ENCODE measurements around the gene WFS1. TPM values are rescaled to one million over a fixed set of nuclear protein-coding genes. Genes with fewer than 3 reads are reported as not detected.

WFS1 gene
- polyA plus RNA-seq, 4 donors: 4.1 to 35.1 (median 12.2) TPM

GRCh38 chr4:6226506-6226905 is 43.1 kb upstream of the WFS1 start:
- DNase-seq: no peak
- peaks cover 0 to 18% (median 12%) of the 10 kb centered on the region in 3 donors for H3K27me3 ChIP-seq (ENCODE audit: control insufficient read depth in 3 of 3, insufficient read depth in 3 of 3, low read length in 3 of 3)
- 83 to 91% (median 88%) methylated on average over 7 of the region's 7 CpGs for WGBS, 3 donors
- H3K4me3 ChIP-seq (ENCODE audit: low read depth in 1 of 3, low read length in 3 of 3): no peak overlapping the region
- H3K36me3 ChIP-seq (ENCODE audit: control insufficient read depth in 3 of 3, insufficient read depth in 2 of 3, low read depth in 1 of 3, low read length in 3 of 3): no peaks in the 10 kb centered on the region
- no peak for FAIRE-seq
- H3K27ac ChIP-seq (ENCODE audit: low read depth in 1 of 3, low read length in 2 of 3): no peak overlapping the region
- peaks cover 0 to 8% of the 10 kb centered on the region in 2 donors for H3K9me3 ChIP-seq (ENCODE audit: control insufficient read depth in 2 of 2, insufficient read depth in 1 of 2, low read depth in 1 of 2, low read length in 1 of 2)
- H3K4me1 ChIP-seq (ENCODE audit: control insufficient read depth in 3 of 3, insufficient read depth in 2 of 3, low read depth in 1 of 3, low read length in 2 of 3): no peaks in the 10 kb centered on the region

- no peak for DNase-seq
- H3K36me3 ChIP-seq (ENCODE audit: control insufficient read depth in 3 of 3, insufficient read depth in 2 of 3, low read depth in 1 of 3, low read length in 3 of 3): no peaks in the 10 kb centered on the region
- no peak for FAIRE-seq
- peaks cover 0 to 3% of the 10 kb centered on the region in 2 donors for H3K9me3 ChIP-seq (ENCODE audit: control insufficient read depth in 2 of 2, insufficient read depth in 1 of 2, low read depth in 1 of 2, low read length in 1 of 2)
- no peaks in the 10 kb centered on the region for H3K4me1 ChIP-seq (ENCODE audit: control insufficient read depth in 3 of 3, insufficient read depth in 2 of 3, low read depth in 1 of 3, low read length in 2 of 3)
- H3K4me3 ChIP-seq (ENCODE audit: low read depth in 1 of 3, low read length in 3 of 3): no peak overlapping the region
- H3K27me3 ChIP-seq (ENCODE audit: control insufficient read depth in 3 of 3, insufficient read depth in 3 of 3, low read length in 3 of 3): peaks cover 0 to 13% (median 8%) of the 10 kb centered on the region in 3 donors
- 63 to 68% (median 65%) methylated on average over 12 of the region's 12 CpGs for WGBS, 3 donors
- no peak overlapping the region for H3K27ac ChIP-seq (ENCODE audit: low read depth in 1 of 3, low read length in 2 of 3)
Observed at GRCh38 chr4:6227412-6228157, 42.1 kb upstream of the WFS1 start.

DNA sequence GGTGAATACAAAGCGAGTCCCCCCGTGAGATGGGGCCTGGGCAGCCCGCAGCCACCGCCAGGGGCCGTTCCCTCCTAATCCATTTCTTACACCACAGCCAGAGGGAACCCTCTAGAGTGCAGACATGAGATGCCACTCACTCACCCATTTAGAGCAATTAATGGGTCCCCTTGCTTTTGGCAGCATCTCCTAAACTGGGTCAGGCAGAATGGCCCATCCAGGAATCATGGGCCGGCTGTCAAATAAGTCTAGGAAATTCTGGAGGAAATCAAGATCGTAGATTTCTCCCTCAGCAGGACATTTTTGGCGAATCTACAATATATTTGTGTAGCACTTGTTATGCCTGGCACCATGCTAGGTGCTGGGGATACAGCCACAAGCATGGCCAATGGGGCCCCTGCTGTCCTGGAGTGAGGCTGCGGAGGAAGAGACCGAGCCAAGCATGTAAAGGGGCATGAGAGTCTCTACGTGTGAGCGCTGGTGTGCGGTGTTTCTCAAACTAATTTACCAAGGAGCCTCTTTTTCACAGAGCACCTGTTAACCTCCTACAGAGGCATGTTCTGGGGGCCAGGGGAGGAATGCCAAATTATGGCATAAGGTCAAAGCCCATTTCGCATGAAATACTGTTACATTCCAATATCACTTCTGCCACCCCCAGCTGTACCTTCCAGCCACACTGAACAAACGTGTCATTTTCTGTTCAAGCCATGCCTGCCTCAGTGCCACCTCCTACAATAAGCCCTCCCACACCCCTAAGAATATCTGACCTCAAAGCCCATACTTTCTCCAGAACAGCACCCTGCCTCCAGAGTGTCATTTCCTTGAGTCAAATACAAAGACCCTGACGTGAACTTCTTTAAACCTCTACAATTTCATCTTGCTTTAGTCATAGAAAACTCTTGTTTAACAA is 41.2 kb upstream of the WFS1 start:
- Histone ChIP-seq H3K4me1 (ENCODE audit: control insufficient read depth in 3 of 3, insufficient read depth in 2 of 3, low read depth in 1 of 3, low read length in 2 of 3) (no peaks in the 10 kb centered on the region), H3K9me3 (ENCODE audit: control insufficient read depth in 2 of 2, insufficient read depth in 1 of 2, low read depth in 1 of 2, low read length in 1 of 2) (no peaks in the 10 kb centered on the region), H3K36me3 (ENCODE audit: control insufficient read depth in 3 of 3, insufficient read depth in 2 of 3, low read depth in 1 of 3, low read length in 3 of 3) (no peaks in the 10 kb centered on the region), H3K27ac (ENCODE audit: low read depth in 1 of 3, low read length in 2 of 3) (no peak overlapping the region), H3K27me3 (ENCODE audit: control insufficient read depth in 3 of 3, insufficient read depth in 3 of 3, low read length in 3 of 3) (peaks cover 0 to 8% (median 2%) of the 10 kb centered on the region in 3 donors), H3K4me3 (ENCODE audit: low read depth in 1 of 3, low read length in 3 of 3) (no peak overlapping the region)
- WGBS, 3 donors: 77 to 79% (median 79%) methylated on average over 16 of the region's 16 CpGs
- DNase-seq (no peak), FAIRE-seq (no peak)

GRCh38 chr4:6229095-6229494 is 40.6 kb upstream of the WFS1 start:
- 47 to 52% (median 50%) methylated on average over 7 of the region's 7 CpGs for WGBS, 3 donors
- Histone ChIP-seq H3K9me3 (ENCODE audit: control insufficient read depth in 2 of 2, insufficient read depth in 1 of 2, low read depth in 1 of 2, low read length in 1 of 2) (no peaks in the 10 kb centered on the region), H3K36me3 (ENCODE audit: control insufficient read depth in 3 of 3, insufficient read depth in 2 of 3, low read depth in 1 of 3, low read length in 3 of 3) (no peaks in the 10 kb centered on the region), H3K27ac (ENCODE audit: low read depth in 1 of 3, low read length in 2 of 3) (no peak overlapping the region), H3K4me3 (ENCODE audit: low read depth in 1 of 3, low read length in 3 of 3) (no peak overlapping the region), H3K4me1 (ENCODE audit: control insufficient read depth in 3 of 3, insufficient read depth in 2 of 3, low read depth in 1 of 3, low read length in 2 of 3) (no peaks in the 10 kb centered on the region), H3K27me3 (ENCODE audit: control insufficient read depth in 3 of 3, insufficient read depth in 3 of 3, low read length in 3 of 3) (peaks cover 0 to 6% (median 2%) of the 10 kb centered on the region in 3 donors)
- FAIRE-seq: no peak
- DNase-seq: no peak

DNA sequence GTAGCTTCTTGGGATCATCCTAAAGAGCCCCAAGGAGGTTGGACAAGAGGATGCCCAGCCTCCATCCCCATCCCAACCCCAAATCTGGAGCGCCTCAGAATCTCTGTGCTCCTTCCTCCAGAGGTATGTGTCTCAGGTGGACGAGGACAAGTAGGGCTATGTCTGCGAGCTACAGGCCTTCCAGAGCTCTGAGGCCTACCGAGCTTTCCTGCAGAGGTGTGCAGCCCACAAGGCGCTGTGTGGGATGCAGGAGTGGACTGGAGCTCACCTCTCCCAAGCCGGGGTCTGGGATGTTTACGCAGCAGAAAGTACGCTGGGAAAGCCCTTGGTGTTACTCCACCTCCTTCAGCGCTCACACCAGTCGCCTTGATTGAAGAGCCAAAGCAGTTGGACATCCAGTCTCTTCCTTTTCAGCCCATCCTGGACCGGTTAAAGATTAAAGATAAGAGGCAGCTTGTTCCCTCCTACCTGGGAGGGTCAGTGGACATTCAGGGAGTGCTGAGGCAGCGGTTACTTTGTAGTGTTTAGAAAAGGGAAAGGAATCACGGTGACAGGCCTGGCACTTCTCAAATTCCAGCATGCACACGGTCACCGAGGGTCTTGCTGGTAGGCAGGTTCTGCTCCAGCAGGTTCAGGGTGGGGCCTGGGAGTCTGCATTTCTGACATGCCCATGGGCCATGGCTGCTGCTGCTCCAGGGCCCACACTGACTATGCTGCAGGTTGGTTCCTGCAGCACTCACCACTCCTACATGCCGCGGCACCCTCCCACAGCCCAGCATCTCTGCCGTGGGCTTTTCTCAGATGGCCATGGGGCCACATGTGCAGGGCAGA is 39.8 kb upstream of the WFS1 start:
- no peaks in the 10 kb centered on the region for H3K4me1 ChIP-seq (ENCODE audit: control insufficient read depth in 3 of 3, insufficient read depth in 2 of 3, low read depth in 1 of 3, low read length in 2 of 3)
- no peak overlapping the region for H3K27ac ChIP-seq (ENCODE audit: low read depth in 1 of 3, low read length in 2 of 3)
- FAIRE-seq (no peak), DNase-seq (no peak)
- no peak overlapping the region for H3K4me3 ChIP-seq (ENCODE audit: low read depth in 1 of 3, low read length in 3 of 3)
- no peaks in the 10 kb centered on the region for H3K36me3 ChIP-seq (ENCODE audit: control insufficient read depth in 3 of 3, insufficient read depth in 2 of 3, low read depth in 1 of 3, low read length in 3 of 3)
- peaks cover 0 to 6% (median 2%) of the 10 kb centered on the region in 3 donors for H3K27me3 ChIP-seq (ENCODE audit: control insufficient read depth in 3 of 3, insufficient read depth in 3 of 3, low read length in 3 of 3)
- WGBS, 3 donors: 56 to 72% (median 58%) methylated on average over 18 of the region's 18 CpGs
- H3K9me3 ChIP-seq (ENCODE audit: control insufficient read depth in 2 of 2, insufficient read depth in 1 of 2, low read depth in 1 of 2, low read length in 1 of 2): no peaks in the 10 kb centered on the region

GRCh38 chr4:6230502-6230785 is 39.2 kb upstream of the WFS1 start:
- peaks cover 0 to 3% (median 0%) of the 10 kb centered on the region in 3 donors for H3K27me3 ChIP-seq (ENCODE audit: control insufficient read depth in 3 of 3, insufficient read depth in 3 of 3, low read length in 3 of 3)
- DNase-seq (no peak), FAIRE-seq (no peak)
- 56 to 61% (median 58%) methylated on average over 3 of the region's 3 CpGs for WGBS, 3 donors
- no peak overlapping the region for H3K27ac ChIP-seq (ENCODE audit: low read depth in 1 of 3, low read length in 2 of 3)
- H3K4me1 ChIP-seq (ENCODE audit: control insufficient read depth in 3 of 3, insufficient read depth in 2 of 3, low read depth in 1 of 3, low read length in 2 of 3): no peaks in the 10 kb centered on the region
- no peaks in the 10 kb centered on the region for H3K36me3 ChIP-seq (ENCODE audit: control insufficient read depth in 3 of 3, insufficient read depth in 2 of 3, low read depth in 1 of 3, low read length in 3 of 3)
- no peak overlapping the region for H3K4me3 ChIP-seq (ENCODE audit: low read depth in 1 of 3, low read length in 3 of 3)
- H3K9me3 ChIP-seq (ENCODE audit: control insufficient read depth in 2 of 2, insufficient read depth in 1 of 2, low read depth in 1 of 2, low read length in 1 of 2): no peaks in the 10 kb centered on the region

DNA sequence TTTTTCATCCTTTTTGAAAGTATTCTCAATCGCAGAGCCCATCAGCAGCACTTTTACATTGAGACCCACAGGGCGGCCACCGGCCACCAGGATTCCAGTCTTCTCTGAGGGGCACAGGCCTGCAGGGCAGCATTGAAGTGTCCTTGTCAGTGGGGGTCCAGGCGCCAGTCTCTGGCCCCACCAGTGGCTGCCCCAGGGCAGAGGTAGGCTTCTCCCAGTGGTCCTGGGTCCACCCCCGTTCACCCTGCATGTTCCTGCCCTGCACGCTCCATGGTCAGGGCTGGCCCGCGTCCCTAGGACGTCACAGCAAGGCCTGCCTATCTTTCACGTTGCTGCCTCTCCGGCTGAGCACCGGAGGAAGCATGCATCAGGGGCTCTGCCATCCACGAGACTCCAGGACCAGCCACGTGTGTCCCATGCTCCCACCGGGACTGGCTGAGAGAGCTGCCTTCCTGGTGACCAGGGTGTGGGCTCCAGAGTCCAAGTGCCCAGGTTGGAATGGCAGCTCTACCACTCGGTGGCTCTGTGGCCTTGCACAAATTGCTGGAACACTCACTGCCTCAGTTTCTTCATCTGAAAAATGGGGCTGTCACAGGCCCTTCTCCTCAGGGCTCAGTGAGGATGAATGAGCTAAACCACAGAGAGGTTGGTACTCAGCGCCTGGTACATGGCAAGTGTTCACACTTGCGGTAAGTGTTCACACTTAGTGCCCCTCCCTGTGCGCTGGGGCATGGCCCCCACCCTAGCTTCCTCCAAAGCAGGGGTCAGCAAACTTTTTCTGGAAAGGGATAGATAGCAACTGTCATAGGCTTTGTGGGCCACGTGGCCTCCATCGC is 38.6 kb upstream of the WFS1 start:
- Histone ChIP-seq H3K9me3 (ENCODE audit: control insufficient read depth in 2 of 2, insufficient read depth in 1 of 2, low read depth in 1 of 2, low read length in 1 of 2) (no peaks in the 10 kb centered on the region), H3K4me3 (ENCODE audit: low read depth in 1 of 3, low read length in 3 of 3) (no peak overlapping the region), H3K27me3 (ENCODE audit: control insufficient read depth in 3 of 3, insufficient read depth in 3 of 3, low read length in 3 of 3) (no peaks in the 10 kb centered on the region), H3K27ac (ENCODE audit: low read depth in 1 of 3, low read length in 2 of 3) (no peak overlapping the region), H3K4me1 (ENCODE audit: control insufficient read depth in 3 of 3, insufficient read depth in 2 of 3, low read depth in 1 of 3, low read length in 2 of 3) (no peaks in the 10 kb centered on the region), H3K36me3 (ENCODE audit: control insufficient read depth in 3 of 3, insufficient read depth in 2 of 3, low read depth in 1 of 3, low read length in 3 of 3) (no peaks in the 10 kb centered on the region)
- FAIRE-seq: no peak
- WGBS, 3 donors: 86 to 91% (median 87%) methylated on average over 21 of the region's 21 CpGs
- no peak for DNase-seq

Data from small intestine (tissue), 7 donors.